GM18873 (cell line): ENCODE measurements around the gene PSMF1.

Experiments used
- ATAC-seq: cut with Tn5 transposase; IDR thresholded peaks from one replicate; pipeline ENCODE4 v1.9.1; 2021; ENCODE audit warnings: mild to moderate bottlenecking, moderate library complexity, moderate number of reproducible peaks; ENCODE audit not compliant: unreplicated experiment, low FRiP score

Gene PSMF1

DNA sequence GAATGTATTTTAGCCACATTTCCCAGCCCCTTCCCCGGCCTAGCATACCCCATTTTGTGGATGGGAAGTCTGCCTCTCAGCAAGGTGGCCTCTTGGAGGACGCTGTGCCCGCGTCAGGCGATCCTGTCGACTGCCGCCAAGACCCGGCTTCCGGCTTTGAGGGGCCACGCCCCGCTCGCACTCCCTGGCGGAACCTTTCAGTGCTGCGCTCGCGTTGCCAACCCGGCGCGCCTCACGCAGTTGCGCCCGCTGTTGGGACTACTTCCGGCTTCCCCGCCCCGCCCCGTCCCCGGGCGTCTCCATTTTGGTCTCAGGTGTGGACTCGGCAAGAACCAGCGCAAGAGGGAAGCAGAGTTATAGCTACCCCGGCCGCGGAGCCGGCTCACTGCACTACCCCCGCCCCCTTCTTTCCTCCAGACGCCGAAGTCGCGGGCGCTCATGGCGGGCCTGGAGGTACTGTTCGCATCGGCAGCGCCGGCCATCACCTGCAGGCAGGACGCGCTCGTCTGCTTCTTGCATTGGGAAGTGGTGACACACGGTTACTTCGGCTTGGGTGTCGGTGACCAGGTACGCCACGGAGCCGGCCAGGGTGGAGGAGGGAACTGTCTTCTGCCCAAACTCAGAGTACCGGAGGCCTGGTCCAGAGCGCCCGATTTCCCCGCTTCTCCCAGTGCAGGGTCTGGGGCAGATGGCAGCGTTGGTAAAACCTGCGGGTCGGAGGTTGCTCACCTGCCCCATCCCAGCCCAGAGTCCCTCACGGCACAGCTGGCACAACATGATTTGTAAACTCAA lies at the start of gene PSMF1:
Gene PSMF1 (plus strand): TSS at position 267 of the 792 bp plus-strand sequence. CDS start 172 bp downstream, at position 439.
- peak; percentile 98 for ATAC-seq

DNA sequence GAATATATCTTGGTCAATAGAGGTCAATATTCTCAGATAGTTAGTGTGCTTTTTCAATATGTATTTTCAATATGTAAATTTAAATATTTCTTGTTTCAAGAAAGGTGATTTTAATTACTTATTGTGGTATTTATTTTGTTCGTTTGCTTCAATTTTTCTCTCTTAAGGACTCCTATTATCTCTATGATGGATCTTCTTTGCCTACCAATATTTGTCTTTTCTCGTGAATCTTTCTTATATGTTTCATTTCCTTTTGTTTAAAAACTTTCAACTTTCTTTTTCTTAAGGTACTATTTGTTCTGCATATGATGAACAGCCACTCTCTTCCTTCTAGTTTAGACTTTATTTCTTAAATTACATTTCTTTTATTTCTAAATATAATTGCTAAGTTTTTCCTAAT lies 46.1 kb upstream of the PSMF1 start:
- ATAC-seq, result no peak

DNA sequence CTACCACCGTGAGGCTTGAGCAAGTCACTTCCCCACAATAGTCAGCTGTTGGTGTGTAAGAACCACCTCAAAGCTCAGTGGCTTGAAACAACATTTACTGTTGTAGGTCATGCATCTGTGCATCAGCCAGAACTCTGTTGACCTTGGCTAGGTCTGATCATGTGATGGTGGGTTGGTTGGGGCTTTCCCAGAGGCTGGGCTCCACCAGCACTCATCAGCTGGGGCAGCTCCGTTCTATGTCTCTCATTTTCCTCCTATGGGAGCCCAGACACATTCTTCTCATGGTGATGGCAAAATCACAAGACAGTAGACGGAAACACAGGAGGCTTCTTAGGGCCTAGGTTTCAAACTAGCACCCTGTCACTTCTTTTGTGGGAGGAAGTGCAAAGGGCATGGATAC lies 42.8 kb upstream of the PSMF1 start:
- ATAC-seq, result no peak

- no peak for ATAC-seq
Measured at GRCh38 chr20:1081891-1082290, 36.5 kb upstream of the PSMF1 start.

DNA sequence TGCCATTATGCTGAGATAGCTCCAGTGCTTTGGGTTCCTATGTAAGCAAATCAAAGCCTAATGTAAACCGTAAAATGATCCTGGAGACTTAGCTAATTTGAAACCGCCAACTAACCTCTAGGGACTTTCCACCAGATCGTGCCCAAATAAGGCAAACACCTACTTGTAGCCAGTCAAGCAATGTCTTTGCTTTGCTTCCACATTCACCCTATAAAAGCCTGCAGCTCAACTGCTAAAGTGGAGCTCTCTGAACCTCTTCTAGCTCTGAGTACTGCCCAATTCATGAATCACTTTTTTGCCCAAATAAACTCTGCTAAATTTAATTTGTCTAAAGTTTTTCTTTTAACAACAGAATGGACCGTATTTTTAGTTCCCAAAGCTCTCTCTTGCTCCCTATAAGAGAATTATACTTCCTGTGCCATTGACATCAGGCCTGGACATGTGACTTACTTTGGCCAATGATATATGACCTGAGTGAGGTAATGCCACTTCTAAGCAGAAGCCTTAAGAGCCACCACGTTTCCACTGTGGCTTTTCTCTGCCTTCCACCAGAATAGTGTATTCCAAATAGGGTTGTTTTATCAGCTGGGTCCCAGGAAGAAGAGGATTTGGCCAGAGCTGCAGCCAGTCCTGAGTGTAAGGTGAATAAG lies 34.8 kb upstream of the PSMF1 start:
- no peak for ATAC-seq

DNA sequence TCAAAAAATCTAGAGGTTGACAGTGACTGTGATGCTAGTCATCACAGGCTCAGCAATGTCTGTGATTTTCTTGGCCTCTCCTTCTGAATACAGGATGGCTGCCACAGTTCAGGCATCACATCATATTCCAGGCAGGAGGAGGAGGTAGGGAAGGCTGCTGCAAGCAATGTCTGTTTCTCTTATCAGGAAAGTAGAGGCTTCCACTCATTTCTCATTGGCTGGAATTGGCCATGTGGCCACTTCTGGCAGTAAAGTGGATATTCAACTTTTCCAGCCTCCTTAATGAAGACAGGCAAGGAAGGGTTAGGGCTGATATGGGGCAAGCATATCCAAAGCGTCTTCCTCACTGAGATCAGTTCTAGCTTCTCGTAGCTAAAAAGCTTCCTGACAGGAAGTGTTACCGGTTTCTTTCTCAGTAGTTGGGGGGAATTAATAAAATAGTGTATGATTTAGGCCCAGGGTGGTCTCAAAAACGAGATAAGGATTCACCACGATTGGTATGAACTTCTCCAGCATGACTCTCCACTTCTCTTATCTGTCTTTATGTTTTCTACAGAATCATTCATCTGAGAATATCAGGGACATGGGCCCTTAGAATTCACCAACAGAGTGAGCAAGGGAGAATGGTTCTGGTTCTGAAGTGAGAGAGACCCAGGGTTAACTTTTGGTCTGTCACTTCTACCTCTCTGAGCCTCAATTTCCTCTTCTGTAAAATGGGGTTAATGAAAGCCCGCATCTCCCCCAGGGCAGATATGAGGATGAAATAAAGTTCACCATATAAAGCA lies 32.7 kb upstream of the PSMF1 start:
- no peak for ATAC-seq

DNA sequence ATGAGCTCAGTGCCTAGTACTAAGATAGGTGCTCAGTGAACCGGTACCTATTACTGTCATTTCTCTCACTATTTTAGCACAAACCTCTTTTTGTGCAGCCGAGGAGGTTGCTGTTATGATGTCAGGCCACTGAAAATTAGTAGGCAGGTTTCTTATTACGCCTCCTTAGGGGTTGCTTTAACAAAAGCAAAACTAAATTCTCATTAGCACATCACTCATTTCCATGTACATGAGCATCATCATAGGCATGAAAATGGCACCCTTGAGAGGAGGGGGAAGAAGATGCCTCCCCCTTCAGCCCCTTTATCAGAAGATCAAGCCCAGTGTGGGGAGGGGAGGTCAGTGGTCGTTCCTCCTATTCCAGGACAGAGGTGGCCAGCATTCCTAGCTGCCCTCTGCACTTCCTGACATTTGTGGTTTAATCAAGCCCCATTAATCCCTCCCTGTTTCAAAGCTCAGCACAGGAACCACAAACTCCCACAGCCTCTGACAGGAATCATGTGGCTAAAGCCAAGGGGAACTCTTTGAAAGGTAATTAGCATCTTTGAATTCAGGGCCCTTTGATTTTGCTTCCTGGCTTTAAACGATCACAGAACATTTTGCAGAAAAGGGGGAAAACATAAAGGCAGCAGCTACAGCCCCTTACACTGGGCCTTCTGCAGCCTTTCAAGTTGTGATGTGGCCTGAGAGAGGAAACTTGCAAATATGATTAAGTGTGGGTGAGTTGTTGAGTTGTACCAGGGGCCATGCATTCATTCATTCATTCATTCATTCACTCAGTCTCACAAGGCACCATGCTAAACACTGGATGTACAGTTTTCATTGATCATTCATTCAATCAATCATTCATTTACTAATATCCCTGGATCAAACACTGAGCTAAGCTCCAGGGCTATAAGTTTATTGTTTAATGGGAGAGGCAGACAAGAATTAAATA lies 31.9 kb upstream of the PSMF1 start:
- ATAC-seq, result no peak

- no peak for ATAC-seq
Measured at GRCh38 chr20:1087311-1087905, 31.0 kb upstream of the PSMF1 start.

GRCh38 chr20:1094751-1095150 lies 23.7 kb upstream of the PSMF1 start:
- ATAC-seq, result no peak

DNA sequence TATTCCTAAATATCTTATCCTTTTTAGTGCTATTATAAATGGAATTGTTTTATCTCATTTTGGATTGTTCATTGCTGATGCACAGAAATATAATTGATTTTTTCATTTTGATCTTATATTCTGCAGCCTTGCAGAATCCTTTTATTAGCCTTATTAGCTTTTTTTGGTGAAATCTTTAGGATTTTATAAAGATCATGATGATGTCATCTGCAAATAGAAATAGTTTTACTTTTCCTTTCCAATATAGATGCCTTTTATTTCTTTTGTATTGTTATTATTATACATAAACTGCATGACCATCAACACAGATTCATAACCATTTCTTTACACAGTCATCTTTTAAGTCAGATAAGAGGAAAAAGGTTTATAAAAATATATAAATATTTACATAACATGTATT lies 16.9 kb upstream of the PSMF1 start:
- ATAC-seq, result no peak

GRCh38 chr20:1102016-1102415 lies 16.4 kb upstream of the PSMF1 start:
- ATAC-seq, result no peak

- no peak for ATAC-seq
Measured at GRCh38 chr20:1103751-1104150, 14.7 kb upstream of the PSMF1 start.

GRCh38 chr20:1105599-1106194 lies 12.7 kb upstream of the PSMF1 start:
- ATAC-seq, result no peak

DNA sequence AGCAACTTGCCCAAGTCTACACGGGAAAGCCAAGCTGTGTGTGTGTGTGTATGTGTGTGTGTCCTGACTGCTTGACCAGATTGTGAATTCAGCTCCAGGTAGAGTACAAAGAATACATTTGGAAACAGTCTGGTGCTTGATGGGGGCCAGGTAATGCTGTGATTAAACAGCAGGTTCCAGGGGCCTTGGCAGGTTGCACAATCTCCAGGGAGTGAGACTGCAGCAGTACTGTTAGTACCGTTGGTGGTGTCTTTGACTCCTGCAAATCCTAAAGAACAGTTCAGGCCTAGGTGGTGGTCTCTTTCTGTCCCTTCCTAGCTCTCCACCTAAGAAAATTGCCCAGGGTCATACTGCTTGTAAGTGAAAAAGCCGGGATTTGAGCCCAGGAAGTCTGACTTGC lies 11.2 kb upstream of the PSMF1 start:
- ATAC-seq, result no peak

- ATAC-seq, result no peak
Measured at GRCh38 chr20:1108437-1108920, 9.9 kb upstream of the PSMF1 start.

DNA sequence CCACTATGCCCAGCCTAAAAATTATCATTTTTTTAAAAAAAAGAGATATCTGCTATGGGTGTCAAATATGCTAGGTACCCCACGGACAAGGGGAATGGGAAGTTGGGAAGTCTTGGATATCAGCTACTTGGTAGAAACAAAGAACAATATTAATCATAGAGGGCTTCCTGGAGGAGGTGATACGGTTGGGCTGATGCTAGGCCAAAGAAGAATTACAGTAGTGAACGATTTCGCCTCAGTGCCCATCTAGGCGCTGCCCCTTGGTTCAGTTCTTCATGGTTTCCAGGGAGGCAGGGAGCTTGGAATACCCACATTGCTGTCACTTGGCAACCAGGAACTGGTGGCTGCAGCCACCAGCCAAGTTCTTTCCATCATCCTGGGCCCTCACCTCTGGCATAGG lies 5.5 kb upstream of the PSMF1 start:
- no peak for ATAC-seq

GRCh38 chr20:1118004-1118335 lies 432 bp upstream of the PSMF1 start:
- ATAC-seq, result no peak

DNA sequence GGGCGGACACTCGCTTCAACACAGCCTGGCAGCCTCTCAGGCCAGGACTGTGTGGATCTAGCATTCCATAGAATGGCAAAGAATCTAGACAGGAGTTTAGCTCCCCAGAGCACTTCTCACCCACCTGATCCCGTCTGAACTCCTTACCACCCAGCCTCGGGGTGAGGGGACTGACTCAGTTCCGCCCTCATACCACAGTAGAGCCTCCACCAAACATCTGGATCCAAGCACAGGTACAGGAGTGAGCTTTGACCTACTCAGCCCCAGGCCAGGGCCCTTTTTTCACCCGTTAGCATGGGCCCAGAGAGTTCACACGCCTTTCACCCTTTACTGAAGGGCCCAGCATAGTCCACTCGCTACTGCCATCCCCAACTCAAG lies 715 bp downstream of the PSMF1 start:
- ATAC-seq, result no peak

DNA sequence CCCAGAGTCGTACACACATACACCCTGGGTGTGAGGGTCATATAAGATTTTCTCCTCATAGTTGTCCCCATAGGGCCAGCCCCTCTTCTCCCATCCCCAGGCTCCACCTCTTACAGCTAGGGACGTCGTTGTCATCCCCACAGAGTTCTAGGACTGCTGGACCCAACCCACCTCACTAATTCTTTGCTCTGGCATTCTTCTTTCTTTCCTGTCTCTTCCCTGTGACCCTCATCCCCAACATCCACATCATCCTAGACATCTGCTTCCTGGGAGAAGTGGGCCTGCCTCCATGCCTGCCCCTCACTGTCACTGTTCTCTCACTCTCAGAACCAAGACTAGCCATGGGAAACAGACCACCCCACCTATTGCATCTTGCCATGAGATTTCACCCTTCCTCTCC lies 1.1 kb downstream of the PSMF1 start:
- no peak for ATAC-seq

DNA sequence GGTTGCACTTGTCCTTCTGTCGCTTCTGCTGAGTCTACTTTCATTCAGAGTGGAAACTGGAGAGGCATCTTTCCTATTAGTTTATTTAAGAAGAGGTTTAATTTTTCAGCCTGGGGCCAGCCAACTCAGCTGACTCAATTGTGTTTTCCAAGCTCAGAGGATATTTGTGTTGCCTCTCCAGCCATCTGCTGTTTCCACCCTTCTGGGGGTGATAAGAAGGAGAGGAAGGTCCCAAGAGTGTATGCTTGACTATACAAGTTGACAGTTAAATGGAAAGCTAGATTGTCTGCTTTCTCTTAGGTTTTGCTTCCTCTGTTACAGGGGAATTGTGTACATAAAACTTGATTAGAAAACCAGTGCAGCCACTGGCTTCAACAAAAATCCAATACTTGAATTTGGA lies 3.0 kb downstream of the PSMF1 start:
- no peak for ATAC-seq
